Sigmoid colon (tissue), 4 donors: ENCODE data around the gene MCM9.

Experiments used
- POLR2A ChIP-seq, 2 donors: fragments of 450-650 bp; IDR thresholded peaks; one replicate each; pipeline ENCODE4 v1.6.1; 2016; ENCODE audit warnings: antibody characterized with exemption in 2 of 2, mild to moderate bottlenecking in 2 of 2, moderate library complexity in 2 of 2
- POLR2AphosphoS5 ChIP-seq, 4 donors: sonication (generic); formaldehyde crosslinking; IDR thresholded peaks; one replicate each; pipeline ENCODE4 v1.6.1; 2017; ENCODE audit warnings: antibody characterized with exemption in 4 of 4
- TF ChIP-seq, protein P1 (sequence below), 4 experiments: fragments of 450-650 bp in 3 of 4; fragments of 200-600 bp in 1 of 4; IDR thresholded peaks; one replicate each; pipeline ENCODE4 v1.5.1; 2016 to 2019; ENCODE audit warnings: antibody characterized with exemption in 4 of 4, mild to moderate bottlenecking in 3 of 4, moderate library complexity in 2 of 4

GRCh38 chr6:118776607-118777549 is 158.1 kb downstream of the MCM9 start:
- TF ChIP-seq, protein P1, sequence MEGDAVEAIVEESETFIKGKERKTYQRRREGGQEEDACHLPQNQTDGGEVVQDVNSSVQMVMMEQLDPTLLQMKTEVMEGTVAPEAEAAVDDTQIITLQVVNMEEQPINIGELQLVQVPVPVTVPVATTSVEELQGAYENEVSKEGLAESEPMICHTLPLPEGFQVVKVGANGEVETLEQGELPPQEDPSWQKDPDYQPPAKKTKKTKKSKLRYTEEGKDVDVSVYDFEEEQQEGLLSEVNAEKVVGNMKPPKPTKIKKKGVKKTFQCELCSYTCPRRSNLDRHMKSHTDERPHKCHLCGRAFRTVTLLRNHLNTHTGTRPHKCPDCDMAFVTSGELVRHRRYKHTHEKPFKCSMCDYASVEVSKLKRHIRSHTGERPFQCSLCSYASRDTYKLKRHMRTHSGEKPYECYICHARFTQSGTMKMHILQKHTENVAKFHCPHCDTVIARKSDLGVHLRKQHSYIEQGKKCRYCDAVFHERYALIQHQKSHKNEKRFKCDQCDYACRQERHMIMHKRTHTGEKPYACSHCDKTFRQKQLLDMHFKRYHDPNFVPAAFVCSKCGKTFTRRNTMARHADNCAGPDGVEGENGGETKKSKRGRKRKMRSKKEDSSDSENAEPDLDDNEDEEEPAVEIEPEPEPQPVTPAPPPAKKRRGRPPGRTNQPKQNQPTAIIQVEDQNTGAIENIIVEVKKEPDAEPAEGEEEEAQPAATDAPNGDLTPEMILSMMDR (IDR thresholded peaks at IDR 0.05) = peak in 3 of 4 experiments; percentile 41 to 65 (median 52)
- no peak for TF ChIP-seq POLR2A (IDR thresholded peaks at IDR 0.05)
- TF ChIP-seq POLR2AphosphoS5 (IDR thresholded peaks at IDR 0.05) = no peak
